Measurements from ENCODE around the gene IGF2BP1. TPM values are rescaled to one million over a fixed set of nuclear protein-coding genes. Genes with fewer than 3 reads are reported as not detected.
A peak's percentile ranks its signal among the peaks of the same experiment; 100 is the strongest.

The IGF2BP1 gene
- total and polyA plus RNA-seq, 8 donors = under 0.01 to 1.0 TPM; not detected in 6

GRCh38 chr17:48995304-48995973 is 1.7 kb upstream of the IGF2BP1 start:
- FAIRE-seq = no peak
- no peaks in the 10 kb centered on the region for H3K36me3 ChIP-seq
- H3K27me3 ChIP-seq = peaks cover 34 to 82% (median 50%) of the 10 kb centered on the region in 4 donors
- DNase-seq = no peak
- no peak overlapping the region for H3K27ac ChIP-seq
- ATAC-seq = no peak
- no peak for TF ChIP-seq CTCF (IDR thresholded peaks at IDR 0.05)
- no peak overlapping the region for H3K4me3 ChIP-seq
- no peaks in the 10 kb centered on the region for H3K4me1 ChIP-seq
- 10 to 14% methylated on average over 46 of the region's 46 CpGs for WGBS, 2 donors
- intact Hi-C loops (cut with DNase I) = no loop called here
- no peaks in the 10 kb centered on the region for H3K9me3 ChIP-seq

GRCh38 chr17:48995974-48996721 is 1.0 kb upstream of the IGF2BP1 start:
- no peaks in the 10 kb centered on the region for H3K9me3 ChIP-seq
- FAIRE-seq = no peak
- peaks cover 32 to 84% (median 50%) of the 10 kb centered on the region in 4 donors for H3K27me3 ChIP-seq
- ATAC-seq = no peak
- H3K4me1 ChIP-seq = no peaks in the 10 kb centered on the region
- no peaks in the 10 kb centered on the region for H3K36me3 ChIP-seq
- TF ChIP-seq CTCF (IDR thresholded peaks at IDR 0.05) = no peak
- intact Hi-C loops (cut with DNase I) = no loop called here
- peak in 1 of 6 donors; percentile 68 for DNase-seq
- no peak overlapping the region for H3K4me3 ChIP-seq
- WGBS, 2 donors = 7 to 8% methylated on average over 54 to 64 of the region's 66 CpGs
- H3K27ac ChIP-seq = no peak overlapping the region

- Histone ChIP-seq H3K27me3 (peaks cover 35 to 84% (median 51%) of the 10 kb centered on the region in 4 donors), H3K36me3 (no peaks in the 10 kb centered on the region), H3K4me1 (no peaks in the 10 kb centered on the region), H3K9me3 (no peaks in the 10 kb centered on the region), H3K27ac (no peak overlapping the region), H3K4me3 (no peak overlapping the region)
- ATAC-seq (no peak), FAIRE-seq (no peak), DNase-seq (no peak)
- 9 to 11% methylated on average over 23 of the region's 23 CpGs for WGBS, 2 donors
- intact Hi-C loops (cut with DNase I) = no loop called here
- TF ChIP-seq CTCF (IDR thresholded peaks at IDR 0.05) = no peak
These were observed 473 bp upstream of the IGF2BP1 start for GRCh38 chr17:48996722-48997102.

GRCh38 chr17:48997827-48998586 is 822 bp downstream of the IGF2BP1 start:
- no peak for TF ChIP-seq CTCF (IDR thresholded peaks at IDR 0.05)
- peak in 2 of 4 donors; percentile 16 to 50 for ATAC-seq
- 9 to 10% methylated on average over 55 to 63 of the region's 63 CpGs for WGBS, 2 donors
- intact Hi-C loops (cut with DNase I) = no loop called here
- peaks cover 38 to 84% (median 49%) of the 10 kb centered on the region in 4 donors for H3K27me3 ChIP-seq
- FAIRE-seq = no peak
- H3K27ac ChIP-seq = no peak overlapping the region
- H3K4me3 ChIP-seq = peak overlapping the region in 1 of 4 donors; percentile 9
- H3K9me3 ChIP-seq = no peaks in the 10 kb centered on the region
- peak in 1 of 6 donors; percentile 63 for DNase-seq
- no peaks in the 10 kb centered on the region for H3K36me3 ChIP-seq
- no peaks in the 10 kb centered on the region for H3K4me1 ChIP-seq
